K562 (cell line): ENCODE data around the gene ZP1. TPM values are rescaled to one million over a fixed set of nuclear protein-coding genes. Genes with fewer than 3 reads are reported as not detected.

Experiments
- EZH2 ChIP-seq: IDR thresholded peaks from 2 replicates; pipeline ENCODE4 v1.6.1; 2012; ENCODE audit warnings: low read depth, mild to moderate bottlenecking, inconsistent platforms, low read length, borderline replicate concordance
- ZNF609 ChIP-seq: sonication (generic); formaldehyde crosslinking; IDR thresholded peaks from 2 replicates; pipeline ENCODE4 v1.8.1; 2023; ENCODE audit warnings: missing genetic modification reagents, mild to moderate bottlenecking, borderline replicate concordance
- polyA plus RNA-seq, 8 experiments: library from polyadenylated mRNA; depleted of rRNA in 4 of 8; stranded (reverse) in 5 of 8; unstranded in 3 of 8; fragments of >200 nt; fragmentation: Nextera tagmentation in 2 of 8; fragmentation: Illumina TruSeq in 1 of 8; extraction: Ambion mirVana in 2 of 8; extraction: Trizol in 1 of 8; gene quantifications; 2 replicates each; pipeline versions ENCODE4 v1.2.1 to v1.2.3, GENCODE V29; 2011 to 2014; ENCODE audit warnings: inconsistent platforms in 1 of 8, missing spikeins in 1 of 8
- total RNA-seq, 7 experiments: library from RNA; depleted of rRNA in 6 of 7; stranded (reverse); fragments of >200 nt in 6 of 7; fragmentation: Illumina TruSeq in 2 of 7; extraction: Trizol in 2 of 7; gene quantifications; 2 replicates each; pipeline versions ENCODE4 v1.2.1 to v1.2.3, GENCODE V29; 2011 to 2021; ENCODE audit warnings: low replicate concordance in 1 of 7

Gene ZP1
- total and polyA plus RNA-seq, 9 of the 15 experiments (the other 6 are each of a cell fraction or from before 2014, with no cell fraction given): 0.11 to 0.15 TPM; not detected in 7

GRCh38 chr11:60855726-60856633 lies 11.4 kb upstream of the ZP1 start, which contains the start of gene PTGDR2 (continued):
- TF ChIP-seq ZNF609 (CRISPR knock-in tag) (0 out of 2 replicates have a peak, but pooled peaks have one; percentile 23), EZH2 (no peak)
